Left kidney (tissue), 2 donors: ENCODE measurements around the gene RPL29. TPM values are rescaled to one million over a fixed set of nuclear protein-coding genes. Genes with fewer than 3 reads are reported as not detected.

ENCODE experiments used
- DNase-seq: peaks from one replicate; pipeline ENCODE4 v3.0.0-alpha.2; 2013
- polyA plus RNA-seq: library from polyadenylated mRNA; unstranded; fragments of 120-200 nt; gene quantifications from one replicate; pipeline ENCODE4 v1.2.1, GENCODE V29; 2013; ENCODE audit not compliant: insufficient read length

RPL29 gene
- polyA plus RNA-seq, 1 donor = 1,406 TPM

DNA sequence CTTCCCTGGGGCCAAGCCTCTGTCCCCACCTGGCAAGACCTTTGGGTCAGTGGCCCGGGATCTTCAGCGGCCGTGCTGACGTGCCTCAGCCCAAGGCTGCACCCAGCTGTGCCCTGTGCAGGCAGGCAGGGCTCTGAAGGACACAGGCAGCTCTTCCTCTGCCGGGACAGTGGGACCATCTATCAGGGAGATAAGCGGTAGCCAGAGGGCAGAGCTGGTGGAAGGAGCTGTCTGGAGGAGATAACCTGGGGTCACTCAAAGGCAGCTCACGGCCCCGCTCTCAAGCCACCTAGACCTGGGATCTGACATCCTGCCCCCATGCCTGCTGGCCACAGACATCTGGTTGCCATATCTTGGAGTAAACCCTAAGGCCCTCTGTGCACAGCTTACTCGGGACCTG, 33.4 kb upstream of the RPL29 start:
- no peak for DNase-seq

DNA sequence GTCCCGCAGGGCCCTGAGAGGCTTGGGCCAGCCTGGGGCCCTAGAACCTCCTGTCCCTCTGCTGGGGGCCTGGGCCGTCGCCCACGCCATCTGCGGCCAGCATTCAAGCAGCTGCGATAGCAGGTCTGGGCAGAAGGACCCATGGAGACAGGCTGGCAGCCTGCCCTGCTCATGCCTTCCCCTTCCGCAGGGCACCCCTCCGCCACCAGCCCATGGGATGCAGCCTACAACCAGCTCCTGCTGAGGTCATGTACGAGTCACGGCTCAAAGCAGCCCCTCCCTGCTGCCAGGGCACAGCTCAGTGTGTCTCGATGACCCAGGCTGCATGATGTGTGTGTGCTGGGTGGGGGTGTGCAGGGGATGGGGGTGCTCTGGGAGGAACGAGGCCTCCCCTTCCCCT, 32.9 kb upstream of the RPL29 start:
- no peak for DNase-seq

- no peak for DNase-seq
Observed at GRCh38 chr3:52026041-52026440, 30.3 kb upstream of the RPL29 start.

DNA sequence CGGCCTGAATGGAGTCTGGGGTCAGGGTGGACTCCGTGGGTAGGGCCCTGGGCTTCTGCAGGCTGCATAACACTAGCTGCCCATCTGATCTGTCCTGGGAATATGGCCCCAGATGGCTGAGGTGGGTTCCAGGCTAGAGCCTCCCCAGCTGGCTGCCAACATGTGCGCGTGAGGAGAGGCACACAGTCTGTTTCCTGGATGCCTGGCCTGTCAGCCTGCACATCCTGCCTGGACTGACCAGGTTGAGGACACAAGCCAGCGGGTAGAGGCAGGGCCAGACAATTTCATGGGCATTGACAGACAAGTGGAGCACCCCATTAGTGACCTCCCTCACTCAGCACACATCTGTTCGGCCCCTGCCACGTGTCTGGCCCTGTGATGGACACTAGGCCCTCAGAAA, 29.8 kb upstream of the RPL29 start:
- DNase-seq = no peak

DNA sequence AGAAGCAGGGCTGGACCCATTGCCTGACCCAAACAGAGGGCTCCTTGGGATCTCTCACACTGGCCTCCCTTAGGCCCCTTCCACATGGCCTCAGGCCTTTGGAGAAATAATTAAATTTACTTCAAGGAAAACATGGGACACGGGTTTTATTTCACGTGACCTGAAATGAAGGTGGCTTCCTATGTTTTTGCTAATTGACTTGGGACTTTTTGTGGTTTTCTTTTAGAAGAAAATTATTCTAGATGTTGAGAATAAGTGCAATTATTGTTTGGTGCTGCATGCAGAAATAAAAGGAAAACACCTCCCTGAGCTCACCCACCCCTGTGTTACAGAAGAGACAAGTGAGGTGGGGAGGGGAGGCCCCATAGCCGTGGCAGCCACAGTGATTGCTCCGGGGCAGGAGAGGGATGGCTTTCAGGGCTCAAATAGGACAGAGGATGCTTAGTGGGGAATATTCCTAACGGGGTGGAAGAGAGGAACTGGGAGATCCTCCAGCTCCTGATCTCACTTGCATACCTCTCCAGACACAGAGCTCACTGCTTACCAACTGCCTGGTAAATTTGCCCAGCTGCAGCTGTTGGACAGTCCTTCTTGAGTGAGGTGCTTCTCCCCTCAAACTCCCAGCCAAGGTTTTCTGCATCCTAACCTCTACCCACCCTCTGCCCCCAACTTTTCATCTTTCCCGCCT, 29.2 kb upstream of the RPL29 start:
- DNase-seq = no peak

GRCh38 chr3:52023860-52024764, 28.4 kb upstream of the RPL29 start:
- DNase-seq = no peak

DNA sequence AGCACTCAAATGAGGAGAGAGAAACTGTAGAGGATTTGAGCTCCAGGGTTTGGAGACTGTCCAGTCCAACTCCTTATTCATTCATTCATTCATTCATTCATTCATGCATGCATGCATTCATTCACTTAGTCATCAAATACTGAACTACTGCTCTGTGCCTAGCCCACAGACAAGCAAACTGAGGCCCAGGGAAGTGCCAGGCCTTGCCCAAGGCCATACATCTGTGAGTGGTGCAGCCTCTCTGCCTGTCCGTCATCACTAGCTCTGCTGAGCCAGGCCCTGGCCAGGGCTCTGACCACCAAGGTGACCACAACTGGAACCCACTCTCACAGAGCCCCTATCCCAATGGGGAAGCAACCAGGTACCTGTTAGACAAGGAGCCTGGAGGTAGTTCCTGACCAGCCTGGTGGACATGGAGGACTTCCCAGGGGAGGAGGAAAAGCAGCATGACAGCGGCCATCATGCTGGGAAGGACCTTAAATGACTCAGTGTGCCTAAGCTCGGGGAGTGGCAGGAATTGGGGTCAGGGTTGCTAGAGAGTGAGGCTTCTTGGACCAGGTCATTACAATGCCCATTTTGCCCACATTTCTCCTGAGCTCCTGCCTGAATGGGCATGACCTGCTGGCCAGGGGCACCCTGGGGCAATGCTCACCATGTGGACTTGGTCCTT, 27.5 kb upstream of the RPL29 start:
- DNase-seq = no peak

GRCh38 chr3:52022323-52023100, 26.8 kb upstream of the RPL29 start:
- DNase-seq = no peak

DNA sequence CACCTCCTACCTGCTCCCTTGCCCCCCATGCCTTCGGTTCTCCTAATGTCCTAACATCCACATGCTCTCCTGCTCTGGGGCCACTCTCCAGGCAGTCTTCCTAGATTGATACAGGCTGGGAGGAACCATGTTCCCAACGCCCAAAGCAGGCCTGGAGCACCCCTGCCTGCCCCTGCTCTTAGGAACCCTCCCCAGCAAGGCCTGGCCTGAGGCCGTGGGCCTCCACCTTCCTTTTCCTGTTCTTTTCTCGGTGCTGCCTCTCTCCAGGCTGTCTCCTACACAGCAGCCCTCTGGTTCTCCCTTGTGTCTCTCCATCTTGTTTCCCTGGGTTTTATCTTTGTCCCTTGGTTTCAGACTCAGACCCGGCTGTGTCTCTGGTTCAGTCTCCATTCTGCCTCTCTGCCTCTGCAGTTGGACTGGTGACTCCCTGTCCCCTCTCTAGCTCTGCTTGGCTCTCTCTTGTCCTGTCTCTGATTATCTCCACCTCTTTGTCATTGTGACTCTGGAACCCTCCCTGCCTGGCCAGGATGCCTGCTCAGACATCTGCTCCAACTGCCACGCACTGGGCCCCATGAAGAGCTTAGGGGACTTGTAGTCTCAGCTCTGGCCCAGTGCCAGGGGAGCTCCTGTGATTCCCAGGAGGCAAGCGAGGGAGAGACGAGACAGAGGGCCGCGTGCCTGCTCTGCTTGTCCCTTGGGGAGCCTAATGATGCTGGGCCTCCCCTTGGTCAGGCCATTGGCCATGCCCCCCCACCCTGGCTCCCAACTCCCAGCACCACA, 26.0 kb upstream of the RPL29 start:
- DNase-seq = no peak

GRCh38 chr3:52020796-52021195, 25.1 kb upstream of the RPL29 start:
- no peak for DNase-seq

DNA sequence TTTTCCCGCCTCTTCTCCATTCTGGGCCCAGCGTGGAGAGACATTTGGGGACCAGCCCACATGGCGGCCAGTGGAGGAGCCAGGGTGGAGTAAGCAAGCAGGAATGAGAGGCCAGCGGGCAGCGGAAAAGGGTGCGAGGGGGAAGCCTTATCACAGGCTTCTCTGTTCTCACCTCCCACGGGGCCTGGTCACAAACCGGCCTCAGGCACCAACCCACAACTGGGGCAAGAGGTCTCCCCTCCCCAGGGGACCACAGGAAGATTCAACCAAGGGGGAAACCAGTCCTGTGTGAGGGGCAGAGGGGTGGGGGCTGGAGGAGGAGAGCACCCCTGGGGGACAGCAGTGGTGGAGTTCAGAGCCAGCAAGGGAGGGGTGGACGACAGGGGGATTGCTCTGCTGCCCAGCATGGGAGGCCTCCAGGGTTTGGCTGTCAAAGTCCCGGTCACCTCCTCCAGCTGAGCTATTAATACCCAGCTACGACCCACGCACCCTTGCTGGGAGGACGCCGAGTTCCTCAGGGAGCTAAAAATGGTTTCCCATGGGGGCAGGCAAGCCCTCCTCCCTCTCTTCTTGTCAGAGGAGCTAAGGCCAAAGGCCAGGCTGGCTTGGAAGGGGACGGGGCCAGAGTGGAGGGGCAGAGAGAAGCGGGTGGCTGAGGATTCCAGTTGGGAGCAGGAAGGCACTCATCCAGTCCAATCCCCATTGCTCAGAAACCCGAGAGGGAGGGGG, 23.8 kb upstream of the RPL29 start:
- no peak for DNase-seq

GRCh38 chr3:52018319-52019000, 22.8 kb upstream of the RPL29 start:
- DNase-seq = no peak

DNA sequence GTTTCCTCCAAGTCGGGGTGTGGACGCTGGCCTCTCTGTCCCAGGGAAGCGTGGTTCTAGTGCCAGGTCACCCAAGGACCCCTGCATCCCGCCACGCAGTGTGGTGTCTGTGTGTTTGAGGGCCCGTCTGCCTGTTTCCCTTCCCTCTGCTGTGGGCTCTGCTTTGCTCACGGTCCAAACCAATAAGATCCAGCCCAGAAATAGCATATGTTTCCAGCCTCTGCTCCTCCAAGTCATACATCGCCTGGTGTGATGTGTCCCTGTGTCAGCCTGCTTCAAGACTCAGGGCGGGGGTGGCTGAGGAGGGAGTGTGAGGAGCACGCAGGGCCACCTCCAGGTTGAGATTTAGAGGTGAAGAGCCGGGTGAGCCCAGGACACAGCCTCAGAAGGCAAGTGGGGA, 21.9 kb upstream of the RPL29 start:
- no peak for DNase-seq

GRCh38 chr3:52015438-52016228, 19.9 kb upstream of the RPL29 start:
- DNase-seq = no peak

GRCh38 chr3:52014613-52015012, 18.9 kb upstream of the RPL29 start:
- no peak for DNase-seq

DNA sequence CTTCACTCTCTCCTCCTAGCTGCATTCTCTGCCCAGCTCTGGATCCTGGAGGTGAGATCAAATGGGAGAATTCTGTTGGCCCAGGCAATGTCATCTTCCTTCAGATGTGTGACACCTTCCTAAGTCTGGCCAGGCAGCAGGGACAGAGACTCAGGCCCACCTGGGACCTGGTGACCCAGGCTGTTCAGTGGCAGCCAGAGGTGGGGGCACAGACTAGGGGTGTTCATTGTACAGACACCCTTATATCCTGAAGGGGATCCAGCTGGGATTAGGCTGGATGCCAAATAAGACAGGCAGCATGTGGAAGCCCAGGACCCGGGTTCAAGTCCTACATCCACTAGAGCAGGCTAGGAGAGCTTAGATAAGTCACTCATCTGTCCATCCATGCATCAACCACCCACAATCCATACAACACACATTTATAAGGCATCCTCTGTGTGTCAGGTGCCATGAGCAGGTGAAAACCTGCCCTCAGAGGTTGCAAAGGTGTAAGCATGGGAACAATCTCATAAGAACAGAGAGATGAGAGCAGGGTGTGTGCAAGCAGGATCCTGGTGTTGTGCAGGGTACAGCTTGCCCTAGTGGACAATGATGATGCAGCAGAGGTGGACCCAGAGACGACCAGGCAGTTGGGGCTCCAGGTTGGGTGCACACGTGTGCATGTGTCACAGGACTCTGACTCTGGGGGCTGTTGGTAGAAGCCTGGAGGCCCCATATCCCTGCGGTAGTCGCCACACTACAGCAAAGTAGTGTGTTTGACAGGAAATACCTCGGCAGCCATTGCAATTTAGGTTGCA, 18.3 kb upstream of the RPL29 start:
- no peak for DNase-seq

DNA sequence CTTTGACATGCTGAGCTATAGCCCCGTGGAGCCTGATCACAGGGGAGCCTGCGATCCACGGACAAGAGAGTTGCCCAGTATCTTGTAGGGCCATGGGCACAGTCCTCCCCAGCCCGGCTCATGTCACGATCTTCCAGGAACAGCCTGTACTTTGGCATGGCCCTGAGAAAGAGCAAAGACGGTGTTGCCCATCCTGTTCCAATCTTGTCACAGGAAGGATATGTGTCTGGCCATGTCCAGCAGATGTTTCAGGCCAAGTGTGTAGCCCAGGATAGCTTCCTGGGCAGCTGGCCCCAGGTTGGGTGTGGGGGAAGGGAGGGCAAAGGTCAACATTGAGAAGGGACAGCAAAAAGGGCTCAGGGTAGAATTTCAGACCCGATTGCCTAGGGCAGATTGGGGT, 17.0 kb upstream of the RPL29 start:
- DNase-seq = no peak

GRCh38 chr3:52010431-52010830, 14.7 kb upstream of the RPL29 start:
- no peak for DNase-seq
